HUES64 (cell line): Measurements from ENCODE around the gene FBXL7.

Experiments used
- H3K27ac ChIP-seq: 2 replicates; pipeline ENCODE4 v1.7.0; 2013; ENCODE audit warnings: low read depth, low read length, inconsistent platforms
- H3K27me3 ChIP-seq: 2 replicates; pipeline ENCODE4 v1.6.1; 2013; ENCODE audit warnings: mild to moderate bottlenecking, low read length; ENCODE audit not compliant: insufficient read depth
- H3K36me3 ChIP-seq: 2 replicates; pipeline ENCODE4 v1.6.1; 2013; ENCODE audit warnings: mild to moderate bottlenecking, low read length; ENCODE audit not compliant: insufficient read depth
- H3K4me1 ChIP-seq: 2 replicates; pipeline ENCODE4 v1.6.1; 2013; ENCODE audit warnings: mild to moderate bottlenecking, low read length, moderate library complexity; ENCODE audit not compliant: insufficient read depth
- H3K4me3 ChIP-seq: 2 replicates; pipeline ENCODE4 v1.5.1; 2013; ENCODE audit warnings: mild to moderate bottlenecking, low read length, moderate library complexity
- H3K9ac ChIP-seq: 2 replicates; pipeline ENCODE4 v1.6.1; 2013; ENCODE audit warnings: mild to moderate bottlenecking, low read depth, low read length
- H3K9me3 ChIP-seq: 2 replicates; pipeline ENCODE4 v1.6.1; 2013; ENCODE audit warnings: low read depth, low read length; ENCODE audit not compliant: insufficient read depth
- WGBS: fragments of 150-250, 120-280 bp; methylation state at CpG from one replicate; pipeline ENCODE4 v1.1.7; 2013; ENCODE audit warnings: missing lambda C conversion rate; 5-methylcytosine and 5-hydroxymethylcytosine counted together

Gene FBXL7

GRCh38 chr5:15806613-15807012, 306.6 kb downstream of the FBXL7 start:
- no peaks in the 10 kb centered on the region for H3K27me3 ChIP-seq
- H3K36me3 ChIP-seq: no peaks in the 10 kb centered on the region; the same call in 1 of the 2 replicates
- no peak overlapping the region for H3K4me3 ChIP-seq
- WGBS: 92% methylated on average over 8 of the region's 8 CpGs
- no peak overlapping the region for H3K27ac ChIP-seq
- peaks cover 26% of the 10 kb centered on the region for H3K9me3 ChIP-seq
- no peak overlapping the region for H3K9ac ChIP-seq
- H3K4me1 ChIP-seq: peaks cover 7% of the 10 kb centered on the region

- Histone ChIP-seq H3K4me1 (peaks cover 7% of the 10 kb centered on the region), H3K9me3 (peaks cover 26% of the 10 kb centered on the region), H3K27ac (no peak overlapping the region), H3K27me3 (no peaks in the 10 kb centered on the region), H3K9ac (no peak overlapping the region), H3K4me3 (no peak overlapping the region), H3K36me3 (no peaks in the 10 kb centered on the region; the same call in 1 of the 2 replicates)
- WGBS: 95% methylated on average over 3 of the region's 3 CpGs
These were observed 307.3 kb downstream of the FBXL7 start for GRCh38 chr5:15807248-15807647.

- WGBS: 88% methylated on average over 5 of the region's 5 CpGs
- H3K4me1 ChIP-seq: peaks cover 7% of the 10 kb centered on the region
- H3K9ac ChIP-seq: no peak overlapping the region
- H3K9me3 ChIP-seq: peaks cover 26% of the 10 kb centered on the region
- H3K4me3 ChIP-seq: no peak overlapping the region
- H3K27ac ChIP-seq: no peak overlapping the region
- H3K27me3 ChIP-seq: no peaks in the 10 kb centered on the region
- no peaks in the 10 kb centered on the region; the same call in 1 of the 2 replicates for H3K36me3 ChIP-seq
These were observed 307.9 kb downstream of the FBXL7 start for GRCh38 chr5:15807871-15808270.

DNA sequence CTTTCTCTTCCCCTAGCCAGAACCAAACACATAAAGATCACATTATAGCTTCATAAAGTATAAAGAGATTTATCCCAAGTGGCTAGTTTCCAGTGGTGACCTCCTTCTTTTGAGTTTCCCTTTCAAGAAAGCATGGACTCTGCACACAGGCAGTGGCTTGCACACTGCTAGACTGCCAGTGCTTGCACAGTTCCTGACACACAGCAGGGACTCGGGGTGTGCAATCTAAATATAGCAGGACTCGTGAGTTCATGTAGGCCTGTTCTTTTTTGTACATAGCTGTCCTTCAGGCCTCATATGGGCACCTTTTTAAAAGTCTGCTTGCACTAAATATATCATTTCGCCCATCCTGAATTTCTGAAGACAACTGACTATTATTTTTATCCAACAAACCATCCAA, 308.6 kb downstream of the FBXL7 start:
- H3K27me3 ChIP-seq: no peaks in the 10 kb centered on the region
- WGBS: 96% methylated on average over 3 of the region's 3 CpGs
- no peak overlapping the region for H3K27ac ChIP-seq
- H3K9me3 ChIP-seq: peaks cover 22% of the 10 kb centered on the region
- H3K36me3 ChIP-seq: no peaks in the 10 kb centered on the region; the same call in 1 of the 2 replicates
- peaks cover 7% of the 10 kb centered on the region for H3K4me1 ChIP-seq
- H3K4me3 ChIP-seq: no peak overlapping the region
- H3K9ac ChIP-seq: no peak overlapping the region

- H3K4me1 ChIP-seq: no peaks in the 10 kb centered on the region
- H3K27me3 ChIP-seq: no peaks in the 10 kb centered on the region
- H3K36me3 ChIP-seq: no peaks in the 10 kb centered on the region
- H3K27ac ChIP-seq: no peak overlapping the region
- no peak overlapping the region for H3K4me3 ChIP-seq
- H3K9ac ChIP-seq: no peak overlapping the region
- 95% methylated on average over 5 of the region's 5 CpGs for WGBS
- no peaks in the 10 kb centered on the region for H3K9me3 ChIP-seq
These were observed 319.6 kb downstream of the FBXL7 start for GRCh38 chr5:15819617-15820016.

DNA sequence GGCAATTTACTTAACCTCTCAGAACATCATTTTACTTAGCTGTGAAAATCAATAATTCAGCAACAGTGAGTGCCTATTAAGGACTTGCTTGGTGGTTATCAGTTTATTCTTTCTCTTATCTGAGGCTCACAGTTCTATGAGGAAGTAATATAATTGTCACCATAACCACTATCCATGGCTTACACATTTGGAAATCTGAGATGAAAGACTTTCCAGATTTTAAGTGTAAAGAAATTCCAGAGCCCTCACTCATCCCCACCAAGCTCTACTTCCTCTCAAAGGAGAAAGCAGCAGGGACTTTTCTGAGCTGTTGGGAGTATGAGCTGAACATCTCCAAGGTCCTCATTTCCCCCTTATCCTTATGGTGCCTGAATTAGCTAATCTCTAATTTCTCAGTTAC, 321.5 kb downstream of the FBXL7 start:
- Histone ChIP-seq H3K36me3 (no peaks in the 10 kb centered on the region), H3K27ac (no peak overlapping the region), H3K9ac (no peak overlapping the region), H3K9me3 (no peaks in the 10 kb centered on the region), H3K27me3 (no peaks in the 10 kb centered on the region), H3K4me1 (no peaks in the 10 kb centered on the region), H3K4me3 (no peak overlapping the region)

GRCh38 chr5:15823398-15823797, 323.4 kb downstream of the FBXL7 start:
- no peaks in the 10 kb centered on the region for H3K36me3 ChIP-seq
- no peaks in the 10 kb centered on the region for H3K9me3 ChIP-seq
- no peak overlapping the region for H3K4me3 ChIP-seq
- H3K27me3 ChIP-seq: no peaks in the 10 kb centered on the region
- no peak overlapping the region for H3K9ac ChIP-seq
- 92% methylated on average over 2 of the region's 2 CpGs for WGBS
- H3K4me1 ChIP-seq: 0 out of 2 replicates have a peak, but pooled peaks cover 4% of the 10 kb centered on the region
- no peak overlapping the region for H3K27ac ChIP-seq

GRCh38 chr5:15827741-15828140, 327.8 kb downstream of the FBXL7 start:
- no peak overlapping the region for H3K9ac ChIP-seq
- H3K27ac ChIP-seq: no peak overlapping the region
- 71% methylated on average over 1 of the region's 1 CpG for WGBS
- H3K4me3 ChIP-seq: no peak overlapping the region
- H3K27me3 ChIP-seq: no peaks in the 10 kb centered on the region
- 0 out of 2 replicates have a peak, but pooled peaks cover 4% of the 10 kb centered on the region for H3K4me1 ChIP-seq
- H3K36me3 ChIP-seq: no peaks in the 10 kb centered on the region
- no peaks in the 10 kb centered on the region for H3K9me3 ChIP-seq

DNA sequence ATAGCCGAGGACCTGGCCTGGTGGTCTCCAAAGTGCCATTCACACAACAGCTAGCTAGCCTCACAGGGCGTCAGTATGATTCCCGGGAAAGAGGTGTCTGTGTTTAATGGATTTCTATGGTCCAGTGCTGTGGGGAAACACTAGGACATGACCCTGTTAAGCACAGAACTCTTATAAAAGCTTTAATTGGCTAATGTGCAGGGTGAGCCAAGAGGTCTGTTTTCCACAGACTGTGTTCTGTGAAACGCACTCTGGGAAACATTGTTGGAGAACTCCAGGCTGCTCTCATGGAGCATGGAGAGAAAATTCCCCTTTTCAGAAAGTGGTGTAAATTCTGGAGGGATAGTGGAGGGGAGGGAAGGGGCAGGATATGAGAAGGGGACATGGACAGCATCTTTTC, 331.4 kb downstream of the FBXL7 start:
- Histone ChIP-seq H3K9me3 (no peaks in the 10 kb centered on the region), H3K36me3 (no peaks in the 10 kb centered on the region), H3K4me1 (peaks cover 21% of the 10 kb centered on the region), H3K4me3 (no peak overlapping the region), H3K9ac (no peak overlapping the region), H3K27ac (no peak overlapping the region), H3K27me3 (no peaks in the 10 kb centered on the region)
- WGBS: 97% methylated on average over 4 of the region's 4 CpGs

DNA sequence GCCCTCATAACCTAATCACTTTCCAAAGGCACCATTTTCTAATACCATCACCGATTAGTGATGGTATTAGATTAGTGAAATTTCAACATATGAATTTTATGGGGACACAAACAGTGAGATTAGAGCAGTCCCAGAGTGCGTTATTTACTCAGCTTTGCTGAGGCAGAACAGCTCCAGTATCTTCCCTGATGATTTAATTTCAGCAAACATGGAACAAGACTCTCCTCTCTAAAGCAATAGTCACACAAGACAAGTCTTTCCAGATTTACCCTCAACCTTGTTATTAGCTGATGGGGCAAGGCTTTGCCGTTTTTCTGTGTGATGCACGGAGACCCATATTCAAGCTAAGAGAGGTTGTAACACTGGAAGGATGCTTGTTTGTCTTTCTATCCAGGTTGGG, 333.4 kb downstream of the FBXL7 start:
- H3K4me1 ChIP-seq: peaks cover 17% of the 10 kb centered on the region

DNA sequence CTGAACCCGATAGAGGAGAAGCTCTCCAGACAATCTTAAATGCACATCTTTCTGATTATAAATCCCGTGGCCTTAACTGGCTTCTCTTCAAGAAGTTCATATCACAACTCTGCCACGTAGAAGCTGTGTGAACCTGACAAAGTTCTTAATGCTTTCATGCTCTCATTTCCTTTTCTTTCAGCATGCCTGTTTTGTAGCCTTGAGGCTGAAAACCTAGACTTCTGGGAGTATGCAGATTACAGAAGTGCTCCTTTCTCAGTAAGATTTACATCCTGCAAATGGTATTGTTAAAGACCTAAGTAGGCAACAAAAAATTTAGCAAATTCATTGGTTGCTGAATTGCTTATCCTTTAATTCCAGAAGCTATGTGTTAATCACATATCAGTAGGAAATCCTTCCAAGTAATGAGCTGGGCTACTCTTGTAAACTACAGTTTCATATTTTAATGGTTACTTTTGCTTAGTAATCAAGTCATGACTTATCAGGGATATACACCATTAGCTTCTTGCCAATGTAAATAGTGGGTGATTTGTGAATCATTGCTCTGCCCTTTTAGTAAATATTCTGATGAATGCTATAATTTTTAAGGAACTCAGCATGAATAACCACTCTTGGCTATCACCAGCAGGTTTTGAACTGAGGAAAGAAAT, 334.7 kb downstream of the FBXL7 start:
- WGBS: 51% methylated on average over 3 of the region's 3 CpGs
- Histone ChIP-seq H3K27ac (peak overlapping the region; percentile 32; the same call in 1 of the 2 replicates), H3K36me3 (no peaks in the 10 kb centered on the region), H3K4me1 (peaks cover 17% of the 10 kb centered on the region), H3K9me3 (no peaks in the 10 kb centered on the region), H3K27me3 (no peaks in the 10 kb centered on the region), H3K9ac (no peak overlapping the region), H3K4me3 (no peak overlapping the region)

More for the DNA sequence above, 333.4 kb downstream of the FBXL7 start:
- Histone ChIP-seq H3K9ac (no peak overlapping the region), H3K27me3 (no peaks in the 10 kb centered on the region), H3K4me3 (no peak overlapping the region), H3K9me3 (no peaks in the 10 kb centered on the region), H3K36me3 (no peaks in the 10 kb centered on the region), H3K27ac (no peak overlapping the region)
- WGBS: 98% methylated on average over 4 of the region's 4 CpGs

DNA sequence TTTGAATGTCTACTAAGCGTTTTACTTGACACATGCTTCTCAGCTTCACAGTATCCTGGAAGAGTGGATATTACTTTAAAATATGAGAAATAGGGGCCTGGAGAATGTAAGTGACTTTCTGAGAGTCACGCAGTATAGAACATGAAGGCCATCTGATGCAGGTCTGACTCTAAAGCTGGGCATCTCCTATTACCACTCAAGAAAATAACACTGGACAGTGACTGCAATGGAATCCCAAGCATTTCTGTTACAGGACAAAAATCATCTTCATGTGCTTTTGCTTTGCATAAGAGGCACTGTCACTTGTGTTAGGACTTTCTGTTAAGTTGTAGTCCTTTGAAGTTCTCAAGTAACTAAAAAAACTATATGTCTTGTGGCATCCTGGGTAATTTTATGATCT, 335.5 kb downstream of the FBXL7 start:
- Histone ChIP-seq H3K9me3 (no peaks in the 10 kb centered on the region), H3K4me3 (no peak overlapping the region), H3K4me1 (peaks cover 17% of the 10 kb centered on the region), H3K27me3 (no peaks in the 10 kb centered on the region), H3K27ac (no peak overlapping the region), H3K9ac (no peak overlapping the region), H3K36me3 (no peaks in the 10 kb centered on the region)
- 92% methylated on average over 2 of the region's 2 CpGs for WGBS
